NCI-H2227 (cell line): ENCODE data around the gene THADA.
A peak's percentile ranks its signal among the peaks of the same experiment; 100 is the strongest.
"Not testable (repeated sequence)": the region's sequence is repeated elsewhere in the genome, so short reads cannot be mapped to it uniquely, and the experiment has no call there.

Source experiments
- DNase-seq: peaks from one replicate; lab custom pipeline; 2025; ENCODE audit not compliant: unreplicated experiment; lab: John Stamatoyannopoulos, UW

The THADA gene

GRCh38 chr2:43595603-43596412, at the start of gene THADA:
THADA (minus strand) TSS chr2:43596038; CDS start chr2:43592392, 3,646 bp downstream.
- peak; percentile 99 for DNase-seq

DNA sequence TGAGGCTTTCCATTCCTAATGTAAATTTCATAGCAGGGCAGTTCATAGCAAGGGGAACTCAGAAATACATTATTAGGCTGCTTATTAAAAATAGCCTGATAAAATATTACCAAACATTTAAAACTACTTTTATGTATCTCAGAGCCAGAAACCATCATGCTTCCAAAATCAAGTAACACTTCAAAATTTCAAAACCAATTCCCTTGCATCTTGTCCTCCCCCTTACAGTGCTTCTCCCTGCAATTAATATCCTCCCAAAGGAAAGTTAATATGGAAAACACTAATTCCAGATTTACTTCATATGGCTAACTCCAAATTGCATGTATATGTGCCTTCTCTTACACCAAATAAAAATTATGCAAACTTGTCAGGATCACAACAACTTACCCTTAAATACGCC, 47.8 kb upstream of the THADA start:
- DNase-seq, result no peak

DNA sequence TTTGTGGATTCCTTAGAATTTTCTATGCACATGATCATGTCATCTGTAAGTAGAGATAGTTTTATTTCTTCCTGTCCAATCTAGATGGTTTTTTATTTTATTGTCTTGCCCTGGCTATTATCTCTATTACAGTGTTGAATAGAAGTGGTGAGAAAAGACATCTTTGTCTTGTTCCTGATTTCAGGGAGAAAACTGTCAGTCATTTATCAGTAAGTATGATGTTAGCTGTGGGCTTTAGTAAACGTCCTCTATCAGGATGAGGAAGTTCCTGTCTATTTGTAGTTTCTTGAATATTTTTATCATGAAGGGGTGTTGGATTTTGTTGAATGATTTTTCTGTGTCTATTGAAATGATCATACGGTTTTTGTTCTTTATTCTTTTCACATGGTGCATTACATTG, 46.5 kb upstream of the THADA start:
- DNase-seq, result no peak

- peak; percentile 92 for DNase-seq
Observed at GRCh38 chr2:43637030-43637803, 41.4 kb upstream of the THADA start, which contains the start of gene PLEKHH2. PLEKHH2 (plus strand) TSS chr2:43637260; CDS start chr2:43644674, 7,414 bp downstream.

GRCh38 chr2:43636621-43637020, 40.8 kb upstream of the THADA start:
- no peak for DNase-seq

DNA sequence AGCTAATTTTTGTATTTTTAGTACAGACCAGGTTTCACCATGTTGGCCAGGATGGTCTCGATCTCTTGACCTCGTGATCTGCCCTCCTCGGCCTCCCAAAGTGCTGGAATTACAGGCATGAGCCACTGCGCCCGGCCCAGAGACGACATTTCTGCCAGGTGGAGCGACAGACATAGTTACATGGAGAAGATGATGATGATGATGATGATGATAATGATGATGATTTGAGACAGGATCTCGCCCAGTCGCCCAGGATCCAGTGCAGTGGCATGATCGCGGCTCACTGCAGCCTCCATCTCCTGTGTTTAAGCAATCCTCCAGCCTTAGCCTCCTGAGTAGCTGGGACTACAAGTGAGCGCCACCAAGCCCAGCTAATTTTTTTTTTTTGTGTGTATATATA, 40.3 kb upstream of the THADA start:
- not testable (repeated sequence) for DNase-seq

DNA sequence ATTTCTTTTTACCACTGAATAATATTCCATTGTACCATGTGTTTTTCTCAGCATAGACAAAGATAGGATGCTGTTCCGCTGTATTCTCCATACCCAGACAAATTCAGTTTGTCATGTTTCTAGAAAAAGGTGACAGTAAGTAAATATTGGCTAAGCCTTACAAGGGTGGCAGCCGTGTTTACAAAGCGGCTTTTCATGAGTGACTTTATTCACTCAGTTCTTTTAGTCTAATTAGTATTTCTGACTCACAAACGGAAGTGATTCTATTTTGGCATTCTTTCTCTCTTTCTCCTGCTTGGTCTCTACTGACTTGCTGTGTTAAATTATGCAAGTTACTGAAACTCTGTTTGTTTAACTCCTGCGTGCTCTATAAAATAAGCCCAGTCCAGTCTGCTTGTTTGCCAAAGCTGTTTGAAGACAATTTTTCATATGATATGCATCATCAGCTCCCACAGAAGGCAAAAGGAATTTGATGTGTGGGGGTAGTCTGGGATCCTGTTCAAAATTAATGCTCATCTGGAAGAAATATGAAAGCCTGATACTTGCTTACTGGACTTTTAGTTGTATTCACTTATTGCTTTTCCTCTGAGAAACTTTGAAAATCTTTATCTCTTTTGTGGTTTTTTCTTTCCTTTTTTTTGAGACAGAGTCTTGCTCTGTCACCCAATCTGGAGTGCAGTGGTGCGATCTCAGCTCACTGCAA, 38.9 kb upstream of the THADA start:
- no peak for DNase-seq

GRCh38 chr2:43631618-43632317, 35.9 kb upstream of the THADA start:
- DNase-seq, result no peak

GRCh38 chr2:43622931-43623451, 27.2 kb upstream of the THADA start:
- no peak for DNase-seq

- no peak for DNase-seq
Observed at GRCh38 chr2:43619511-43619910, 23.7 kb upstream of the THADA start.

DNA sequence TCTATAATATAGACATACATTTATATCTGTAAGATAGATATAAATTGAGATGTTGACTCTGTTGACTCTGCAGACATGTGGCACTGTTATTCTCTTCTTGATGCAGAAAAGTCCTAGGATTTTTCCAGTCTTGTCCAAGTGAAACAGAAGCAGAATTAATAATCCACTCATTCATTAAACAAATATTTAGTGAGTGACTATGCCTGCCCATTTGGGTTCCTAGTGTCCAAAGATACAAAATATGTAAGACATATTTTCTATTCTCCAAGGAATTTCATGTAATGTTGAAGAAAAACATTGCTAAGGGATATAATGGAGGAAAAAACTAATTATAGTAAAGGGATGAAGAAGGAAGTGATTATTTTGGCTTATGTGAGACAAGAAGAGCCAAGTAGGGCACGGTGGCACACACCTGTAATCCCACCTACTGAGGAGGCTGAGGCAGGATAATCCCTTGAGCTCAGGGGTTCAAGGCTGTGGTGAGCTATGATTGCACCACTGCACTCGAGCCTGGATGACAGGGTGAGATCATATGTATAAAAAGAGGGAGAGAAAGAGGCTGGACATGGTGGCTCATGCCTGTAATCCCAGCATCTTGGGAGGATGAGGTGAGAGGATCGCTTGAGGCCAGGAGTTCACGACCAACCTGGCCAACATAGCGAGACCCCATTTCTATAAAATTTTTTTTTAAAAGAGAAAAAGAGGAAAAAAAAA, 21.3 kb upstream of the THADA start:
- DNase-seq, result no peak

GRCh38 chr2:43612944-43613343, 17.1 kb upstream of the THADA start:
- DNase-seq, result no peak

GRCh38 chr2:43611987-43612894, 16.4 kb upstream of the THADA start:
- peak; percentile 77 for DNase-seq

- no peak for DNase-seq
Observed at GRCh38 chr2:43610361-43610760, 14.5 kb upstream of the THADA start.

GRCh38 chr2:43609290-43609918, 13.6 kb upstream of the THADA start:
- DNase-seq, result peak; percentile 55

DNA sequence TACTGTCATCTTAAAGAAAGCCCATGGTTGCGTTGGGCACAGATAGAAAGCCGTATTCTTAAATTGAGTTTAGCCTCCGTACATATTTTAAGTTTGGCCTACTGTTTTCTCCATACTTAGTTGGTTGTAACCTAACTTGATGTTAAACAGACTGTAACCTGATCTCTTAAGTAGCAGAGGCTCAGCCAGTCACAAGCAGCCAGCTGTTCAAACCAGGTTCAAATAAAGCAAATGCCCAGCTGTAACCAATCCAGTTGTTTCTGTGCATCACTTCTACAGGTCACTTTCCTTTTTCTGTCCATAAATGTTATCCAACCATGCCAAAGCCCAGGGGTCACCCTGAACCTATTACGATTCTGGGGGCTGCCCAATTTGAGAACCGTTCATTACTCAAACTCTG, 10.0 kb upstream of the THADA start:
- no peak for DNase-seq

DNA sequence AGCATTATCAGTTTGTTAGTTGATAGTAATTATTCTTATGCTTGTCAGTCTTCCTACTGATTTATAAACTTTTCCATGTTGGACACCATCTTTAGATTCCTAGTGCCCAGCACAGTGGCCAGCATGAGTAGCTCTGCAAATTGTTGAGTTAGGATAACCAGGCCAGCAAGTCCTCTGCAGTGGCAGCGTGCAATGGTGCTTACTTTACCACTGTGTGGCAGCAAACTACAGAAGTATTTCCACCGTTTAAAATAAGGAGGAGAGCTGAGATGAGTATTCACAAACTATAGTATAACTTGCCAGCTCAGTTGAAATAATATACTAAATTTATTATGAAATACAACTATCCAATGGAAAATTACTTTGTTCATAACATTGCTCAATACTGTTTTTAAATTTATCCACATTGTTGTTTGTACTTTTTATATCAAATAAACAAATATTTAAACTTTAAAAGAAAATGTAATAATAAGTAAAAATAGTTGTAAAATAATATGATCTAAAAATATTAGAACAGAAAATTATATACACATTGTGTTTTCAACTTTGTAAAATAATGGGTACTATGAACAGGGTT, 9.3 kb upstream of the THADA start:
- DNase-seq, result peak; percentile 50

GRCh38 chr2:43604674-43605073, 8.8 kb upstream of the THADA start:
- no peak for DNase-seq
